Head of caudate nucleus (tissue), 42 donors: ENCODE measurements around the gene TXNL4A.
"Not testable (repeated sequence)": the region's sequence is repeated elsewhere in the genome, so short reads cannot be mapped to it uniquely, and the experiment has no call there.

ENCODE experiments used
- DNase-seq, 42 donors: peaks; one replicate each; pipeline versions ENCODE4 v3.0.0 to v3.0.0-alpha.2; 2020 to 2021; ENCODE audit warnings: mixed read lengths in 7 of 42
- intact Hi-C: fragments of 100-400 bp; cut with DNase I; formaldehyde crosslinking; loops from one replicate; pipeline ENCODE4 v1.15.0; 2022

Gene TXNL4A

DNA sequence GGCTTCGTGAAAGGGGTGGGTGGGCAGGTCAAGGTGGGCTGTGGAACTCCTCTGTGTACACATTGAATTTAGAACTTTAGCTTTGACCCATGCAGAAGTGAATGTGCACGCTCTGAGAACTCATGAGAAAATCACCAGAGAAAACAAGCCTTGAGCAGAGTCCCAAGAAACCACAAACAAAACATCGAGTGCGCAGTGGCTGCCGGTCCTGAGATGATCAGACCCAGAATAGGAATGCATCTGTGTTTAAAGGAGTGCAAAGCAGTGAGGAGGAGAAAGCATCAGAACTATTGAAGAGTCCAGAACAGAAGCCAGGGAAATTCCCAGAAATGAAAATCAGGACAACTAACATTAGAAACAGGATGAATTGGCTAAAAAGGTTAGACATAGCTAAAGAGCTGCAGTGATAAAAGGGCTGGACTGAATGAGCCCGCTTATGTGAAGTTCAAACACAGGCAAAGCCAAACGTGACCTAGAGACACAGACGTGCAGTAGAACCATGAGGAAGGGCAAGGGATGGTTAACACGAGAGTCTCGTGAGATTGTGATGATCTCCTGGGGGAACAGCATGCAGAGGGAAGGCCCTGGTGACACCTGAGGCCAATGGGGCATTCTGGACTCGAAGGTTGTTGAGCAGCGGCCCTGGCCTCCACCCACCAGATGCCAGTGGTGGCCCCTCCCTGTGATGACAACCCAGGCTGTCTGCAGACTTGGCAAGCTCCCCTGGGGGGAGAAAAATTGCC is 16.4 kb upstream of the TXNL4A start:
- no peak for DNase-seq
- intact Hi-C loops, result no loop called here

DNA sequence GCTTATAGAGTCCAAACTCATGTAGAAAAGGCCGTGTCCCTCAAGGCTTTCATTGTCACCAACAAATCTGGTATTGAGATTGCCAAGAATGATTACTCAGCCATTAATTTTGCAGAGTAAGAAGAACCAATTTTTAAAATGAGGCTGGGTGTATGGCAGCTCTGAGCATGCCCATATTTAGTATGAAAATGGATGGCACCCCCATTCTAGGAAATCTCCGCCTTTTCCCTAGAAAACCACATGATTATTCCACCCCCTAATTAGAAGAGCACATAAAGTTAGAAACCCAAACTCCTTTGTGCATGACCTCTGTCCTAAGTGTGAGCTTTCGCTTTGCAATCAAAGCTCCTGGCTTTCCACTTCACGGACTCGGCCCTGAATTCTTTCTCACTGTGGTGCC is 14.1 kb upstream of the TXNL4A start:
- intact Hi-C loops, result no loop called here
- DNase-seq, result no peak

DNA sequence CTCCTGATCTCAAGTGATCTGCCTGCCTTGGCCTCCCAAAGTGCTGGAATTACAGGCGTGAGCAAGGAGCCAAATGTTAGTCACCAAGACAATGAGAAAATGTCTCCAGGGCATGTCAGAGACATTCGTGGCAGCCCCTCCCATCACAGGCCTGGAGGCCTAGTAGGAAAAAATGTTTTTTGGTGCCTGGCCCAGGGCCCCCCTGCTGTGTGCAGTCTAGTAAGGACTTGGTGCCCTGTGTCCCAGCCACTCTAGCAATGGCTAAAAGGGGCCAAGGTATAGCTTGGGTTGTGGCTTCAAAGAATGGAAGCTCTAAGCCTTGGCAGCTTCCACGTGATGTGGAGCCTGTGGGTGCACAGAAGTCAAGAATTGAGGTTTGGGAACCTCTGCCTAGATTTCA is 12.5 kb upstream of the TXNL4A start:
- DNase-seq, result no peak
- intact Hi-C loops, result no loop called here

DNA sequence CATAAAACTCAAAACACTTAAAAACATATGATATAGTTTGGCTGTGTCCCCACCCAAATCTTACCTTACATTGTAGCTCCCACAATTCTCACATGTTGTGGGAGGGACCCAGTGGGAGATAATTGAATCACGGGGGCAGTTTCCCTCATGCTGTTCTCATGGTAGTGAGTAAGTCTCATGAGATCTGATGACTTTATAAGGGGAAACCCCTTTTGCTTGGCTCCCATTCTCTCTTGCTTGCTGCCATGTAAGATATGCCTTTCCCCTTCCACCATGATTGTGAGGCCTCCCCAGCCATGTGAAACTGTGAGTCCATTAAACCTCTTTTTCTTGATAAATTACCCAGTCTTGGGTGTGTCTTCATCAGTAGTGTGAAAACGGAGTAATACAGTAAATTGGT is 11.3 kb upstream of the TXNL4A start:
- intact Hi-C loops, result not testable (repeated sequence)
- DNase-seq, result peak in 1 of 42 donors; percentile 7

DNA sequence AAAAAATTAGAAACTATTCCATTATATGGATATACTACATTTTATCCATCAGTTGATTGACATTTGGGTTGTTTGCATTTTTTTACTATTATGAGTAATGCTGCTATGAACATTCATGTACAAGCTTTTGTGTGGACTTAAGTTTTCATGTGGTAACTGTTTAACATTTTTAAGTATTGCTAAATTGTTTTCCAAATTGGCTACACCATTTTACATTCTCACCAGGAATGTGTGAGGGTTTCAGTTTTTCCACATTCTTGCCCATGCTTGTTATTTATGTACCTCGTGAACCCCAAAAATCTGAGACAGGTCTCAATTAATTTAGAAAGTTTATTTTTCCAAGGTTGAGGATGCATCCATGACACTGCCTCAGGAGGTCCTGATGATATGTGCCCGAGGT is 3.1 kb upstream of the TXNL4A start:
- intact Hi-C loops, result no loop called here
- no peak for DNase-seq

DNA sequence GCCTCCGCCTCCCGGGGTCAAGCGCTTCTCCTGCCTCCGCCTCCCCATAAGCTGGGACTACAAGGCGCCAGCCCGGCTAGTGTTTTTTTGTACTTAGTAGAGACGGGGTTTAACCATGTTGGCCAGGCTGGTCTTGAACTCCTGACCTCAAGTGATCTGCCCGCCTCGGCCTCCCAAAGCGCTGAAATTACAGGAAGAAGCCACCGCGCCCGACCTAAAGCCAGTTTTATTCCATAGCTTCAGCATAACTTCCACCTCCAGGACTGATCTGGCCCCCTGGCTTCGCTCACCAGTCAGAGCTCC is 783 bp upstream of the TXNL4A start:
- intact Hi-C loops, result loop anchor here (5.0 kb wide), 2 partner anchors 37 to 43 kb away; partner anchors contain the start of genes RBFA and SLC66A2
- peak in 1 of 42 donors; percentile 18 for DNase-seq

DNA sequence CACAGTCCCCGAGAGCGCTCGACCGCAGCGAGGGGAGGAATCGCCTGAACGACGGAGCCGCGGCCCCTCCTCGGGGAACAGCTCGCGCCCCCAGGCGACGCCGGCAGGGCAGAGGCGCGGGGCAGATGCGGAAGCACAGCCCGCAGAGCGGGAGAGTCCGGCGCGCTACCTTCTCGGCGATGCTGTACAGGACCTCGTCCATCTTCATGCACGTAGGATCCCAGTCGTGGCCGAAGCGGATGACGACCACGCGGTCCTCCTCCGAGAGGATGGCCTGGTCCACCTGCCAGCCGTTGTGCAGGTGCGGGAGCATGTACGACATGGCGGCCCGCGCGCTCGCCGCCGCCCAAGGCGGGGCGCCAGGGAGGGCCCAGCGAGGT is 302 bp downstream of the TXNL4A start:
- intact Hi-C loops, result loop anchor here (5.0 kb wide), 2 partner anchors 36 to 44 kb away; partner anchors contain the start of genes RBFA and SLC66A2
- DNase-seq, result peak; percentile 22 to 83 (median 66)

DNA sequence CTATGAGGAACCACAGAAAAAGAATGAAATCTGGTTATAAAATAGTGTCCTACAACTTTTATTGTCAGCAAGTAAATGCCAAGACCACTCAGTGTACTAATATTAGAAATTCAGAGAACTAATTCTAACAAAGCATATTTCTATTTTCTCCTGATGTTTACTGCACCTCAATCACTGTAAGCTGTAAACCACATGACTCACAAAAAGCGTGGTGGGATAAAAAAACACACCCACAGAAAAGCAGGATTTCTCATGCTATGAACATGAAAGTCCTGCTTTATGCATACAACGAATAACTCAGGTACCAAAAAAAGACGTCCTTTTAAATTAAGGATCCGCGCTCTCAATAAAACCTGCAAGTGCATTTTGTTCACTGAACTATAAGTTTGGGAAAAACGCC is 797 bp downstream of the TXNL4A start:
- DNase-seq, result no peak
- intact Hi-C loops, result loop anchor here (5.0 kb wide), 2 partner anchors 35 to 45 kb away; partner anchors contain the start of genes RBFA and SLC66A2

DNA sequence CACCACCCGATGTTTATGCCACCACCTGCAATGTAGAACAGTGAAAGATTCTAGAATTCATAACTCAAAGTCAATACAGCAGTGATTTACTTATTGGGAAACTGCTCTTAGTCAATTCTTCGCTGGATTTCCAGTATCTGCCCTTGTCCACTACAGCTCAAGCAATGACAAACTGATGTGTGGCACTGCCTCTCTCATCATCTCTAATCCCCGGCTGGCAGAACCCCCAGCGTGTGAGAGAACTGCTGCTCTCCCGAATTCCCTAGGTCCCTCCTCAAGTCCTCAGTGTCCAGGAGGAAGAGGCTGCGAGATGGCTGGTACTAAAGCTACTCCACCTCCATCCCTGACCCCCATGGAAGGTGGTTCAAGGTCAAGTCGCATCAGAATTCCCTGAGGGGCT is 1.6 kb downstream of the TXNL4A start:
- no peak for DNase-seq
- intact Hi-C loops, result loop anchor here (5.0 kb wide), 2 partner anchors 34 to 46 kb away; partner anchors contain the start of genes RBFA and SLC66A2

DNA sequence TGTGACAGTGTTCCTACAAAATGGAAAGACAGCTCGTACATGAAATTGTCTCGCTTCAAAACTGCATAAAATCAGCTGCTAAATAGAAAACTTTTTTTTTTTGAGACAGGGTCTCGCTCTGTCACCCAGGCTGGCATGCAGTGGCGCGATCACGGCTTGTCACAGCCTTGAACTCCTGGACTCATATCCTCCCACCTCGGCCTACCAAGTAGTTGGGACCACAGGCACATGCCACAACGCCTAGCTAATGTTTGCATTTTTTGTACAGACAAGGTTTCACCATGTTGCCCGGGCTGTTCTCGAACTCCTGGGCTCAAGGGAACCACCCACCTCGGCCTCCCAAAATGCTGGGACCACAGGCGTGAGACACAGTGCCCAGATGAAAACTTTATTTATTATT is 3.2 kb downstream of the TXNL4A start:
- no peak for DNase-seq
- intact Hi-C loops, result loop anchor here (5.0 kb wide), 2 partner anchors 33 to 47 kb away; partner anchors contain the start of genes RBFA and SLC66A2

DNA sequence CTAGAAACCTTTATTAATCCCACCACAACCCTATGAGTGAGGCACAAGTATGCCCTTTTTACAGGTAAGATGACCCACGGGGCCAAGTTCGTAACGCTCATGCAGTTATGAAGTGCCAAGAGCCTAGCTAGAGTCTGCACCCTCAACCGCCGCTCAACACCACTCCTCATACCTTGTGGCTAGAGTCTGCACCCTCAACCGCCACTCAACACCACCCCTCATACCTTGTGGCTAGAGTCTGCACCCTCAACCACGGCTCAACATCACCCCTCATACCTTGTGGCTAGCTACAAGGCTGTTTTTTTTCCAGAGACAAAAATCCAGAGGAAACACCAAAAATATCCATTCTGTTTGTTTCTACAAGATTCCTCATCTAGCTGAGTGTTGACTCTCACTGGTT is 4.6 kb downstream of the TXNL4A start:
- intact Hi-C loops, result no loop called here
- no peak for DNase-seq

DNA sequence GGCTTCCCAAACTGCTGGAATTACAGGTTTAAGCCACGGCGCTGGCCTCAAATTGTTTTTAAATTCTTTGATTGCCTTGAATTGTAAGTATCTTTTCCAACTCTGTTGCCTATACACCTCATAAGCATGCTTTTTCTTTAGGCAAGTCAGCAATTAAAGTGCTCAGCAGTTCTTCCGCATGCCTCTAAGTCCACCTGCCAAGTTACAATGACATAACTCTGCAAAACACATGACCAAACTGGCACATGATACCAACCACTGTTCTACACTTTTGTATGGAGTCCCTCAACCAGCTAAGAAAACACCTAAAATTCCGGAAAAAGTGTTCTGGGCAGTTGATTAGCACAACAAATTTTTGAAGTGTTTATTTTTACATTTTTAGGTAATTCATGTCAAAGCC is 5.1 kb downstream of the TXNL4A start:
- intact Hi-C loops, result no loop called here
- no peak for DNase-seq

DNA sequence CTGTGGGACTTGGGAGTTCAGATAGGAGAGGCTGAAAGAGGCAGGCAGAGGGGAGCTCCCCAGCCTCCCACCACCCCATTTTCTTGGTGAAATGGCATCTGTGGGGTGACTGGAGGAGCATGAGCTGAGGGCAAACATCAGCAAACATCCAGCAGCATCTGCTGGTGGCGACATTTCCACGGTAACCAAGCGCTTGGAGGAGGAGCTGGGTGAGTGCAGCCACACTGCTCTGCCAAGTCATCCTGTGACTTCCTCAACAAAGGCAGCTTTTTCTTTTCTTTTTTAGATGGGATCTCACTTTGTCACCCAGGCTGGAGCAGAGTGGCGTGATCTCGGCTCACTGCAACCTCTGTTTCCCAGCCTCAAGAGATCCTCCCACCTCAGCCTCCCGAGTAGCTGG is 5.6 kb downstream of the TXNL4A start:
- DNase-seq, result peak in 29 of 42 donors; percentile 23 to 80 (median 57)
- intact Hi-C loops, result no loop called here

DNA sequence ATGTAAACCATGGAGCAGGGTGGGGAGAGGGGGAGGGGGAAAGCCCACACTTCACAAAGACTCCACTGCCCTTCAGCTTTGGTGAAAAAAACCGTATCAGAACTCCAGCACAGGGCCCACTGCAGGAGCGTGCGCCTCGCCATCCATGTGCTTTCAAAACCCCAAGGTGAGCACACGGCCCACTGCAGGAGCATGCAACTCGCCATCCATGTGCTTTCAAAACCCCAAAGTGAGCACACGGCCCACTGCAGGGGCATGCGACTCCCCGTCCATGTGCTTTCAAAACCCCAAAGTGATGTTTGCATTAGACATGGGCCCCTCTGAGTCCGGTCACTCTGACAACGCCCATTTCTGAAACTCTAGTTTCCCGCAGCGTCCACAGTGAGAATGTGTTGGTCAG is 7.8 kb downstream of the TXNL4A start:
- intact Hi-C loops, result no loop called here
- no peak for DNase-seq

DNA sequence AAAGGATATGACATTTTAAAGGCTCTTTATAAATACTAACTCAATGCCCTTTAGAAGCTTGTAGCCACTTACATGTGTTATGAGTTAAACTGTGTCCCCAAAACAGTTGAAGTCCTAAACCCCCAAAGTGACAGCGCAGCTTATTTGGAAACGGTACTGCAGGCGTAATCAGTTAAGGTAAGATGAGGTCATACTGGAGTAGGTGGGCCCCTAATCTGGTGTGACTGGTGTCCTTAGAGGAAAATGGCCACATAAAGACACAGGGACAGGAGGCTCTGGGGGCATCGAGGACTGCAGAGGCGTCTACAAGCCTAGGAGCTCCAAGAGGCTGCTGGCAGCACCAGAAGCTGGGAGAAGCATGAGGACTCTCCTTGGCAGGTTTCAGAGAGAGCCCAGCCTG is 8.5 kb downstream of the TXNL4A start:
- intact Hi-C loops, result no loop called here
- DNase-seq, result no peak

DNA sequence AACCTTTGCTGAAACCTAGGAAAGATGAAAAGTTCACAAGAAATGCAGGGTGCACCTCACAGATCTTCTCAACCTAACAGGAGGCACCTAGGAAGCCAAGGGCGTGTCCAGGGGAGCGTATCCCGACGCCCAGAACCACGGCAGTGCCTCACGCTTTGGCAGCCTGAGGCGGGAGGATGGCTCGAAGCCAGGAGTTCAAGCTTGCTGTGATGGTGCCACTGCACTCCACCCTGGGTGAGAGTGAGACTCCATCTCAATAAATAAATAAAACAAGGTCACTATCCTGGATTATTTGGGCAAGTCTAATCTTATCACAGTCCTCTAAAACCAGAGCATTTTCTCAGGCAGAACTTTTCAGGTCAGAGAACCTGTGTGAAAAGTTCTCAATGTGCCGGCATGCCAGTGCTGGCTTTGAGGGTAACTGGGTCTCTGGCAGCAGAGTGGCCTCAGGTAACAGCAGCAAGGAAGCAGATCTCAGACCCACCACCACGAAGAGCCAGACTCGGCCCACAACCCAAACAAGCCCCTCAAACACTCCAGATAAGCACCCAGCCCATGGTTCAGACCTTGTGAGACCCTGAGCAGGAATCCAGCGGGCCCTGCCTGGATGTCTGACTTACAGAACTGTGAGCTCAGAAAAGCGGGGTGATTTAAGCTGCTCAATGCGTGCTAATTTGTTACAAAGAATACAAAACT is 12.2 kb downstream of the TXNL4A start:
- no peak for DNase-seq
- intact Hi-C loops, result no loop called here

DNA sequence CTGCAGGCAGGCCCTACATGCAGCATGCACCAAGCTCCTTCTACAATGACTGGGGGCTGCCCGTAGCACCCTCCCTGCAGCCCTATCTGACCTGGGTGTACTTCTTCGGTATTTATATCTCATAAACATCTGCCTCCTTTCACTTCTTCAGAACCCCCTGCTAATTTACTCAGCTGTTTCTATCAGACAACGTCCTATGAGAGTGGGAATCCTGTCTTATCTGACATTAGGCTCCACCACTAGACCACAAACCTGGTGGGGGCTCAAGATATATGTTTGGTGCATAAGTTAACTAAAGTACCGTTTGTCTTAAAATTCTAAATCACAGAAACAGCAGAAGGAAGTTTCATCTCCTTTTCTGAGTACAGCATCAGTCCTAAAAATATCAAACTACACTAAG is 13.3 kb downstream of the TXNL4A start:
- no peak for DNase-seq
- intact Hi-C loops, result no loop called here

DNA sequence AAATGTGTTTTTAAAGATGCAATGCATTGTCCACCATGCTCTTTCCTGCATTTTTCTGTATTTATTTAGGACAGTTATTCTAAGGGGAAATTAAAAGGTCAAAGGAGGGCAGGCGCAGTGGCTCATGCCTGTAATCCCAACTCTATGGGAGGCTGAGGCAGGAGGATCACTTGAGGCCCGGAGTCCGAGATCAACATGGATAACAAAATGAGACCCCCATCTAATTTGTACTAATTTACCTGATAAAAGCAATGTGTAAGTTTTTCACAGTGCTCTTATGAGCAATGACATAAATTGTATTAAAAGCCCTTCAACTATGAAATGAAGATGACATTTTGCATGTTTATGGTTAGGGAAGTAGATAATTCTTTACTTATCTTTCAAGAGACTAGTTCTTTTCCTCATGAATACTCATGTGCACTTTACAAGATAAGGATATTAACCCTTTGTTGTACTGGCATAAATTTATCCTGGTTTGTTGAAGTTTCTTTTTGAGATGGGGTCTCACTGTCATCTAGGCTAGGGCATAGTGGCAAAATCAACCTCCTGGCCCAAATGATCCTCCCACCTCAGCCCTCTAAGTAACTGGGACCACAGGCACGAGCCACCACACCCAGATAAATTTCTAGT is 14.2 kb downstream of the TXNL4A start:
- intact Hi-C loops, result no loop called here
- DNase-seq, result no peak

DNA sequence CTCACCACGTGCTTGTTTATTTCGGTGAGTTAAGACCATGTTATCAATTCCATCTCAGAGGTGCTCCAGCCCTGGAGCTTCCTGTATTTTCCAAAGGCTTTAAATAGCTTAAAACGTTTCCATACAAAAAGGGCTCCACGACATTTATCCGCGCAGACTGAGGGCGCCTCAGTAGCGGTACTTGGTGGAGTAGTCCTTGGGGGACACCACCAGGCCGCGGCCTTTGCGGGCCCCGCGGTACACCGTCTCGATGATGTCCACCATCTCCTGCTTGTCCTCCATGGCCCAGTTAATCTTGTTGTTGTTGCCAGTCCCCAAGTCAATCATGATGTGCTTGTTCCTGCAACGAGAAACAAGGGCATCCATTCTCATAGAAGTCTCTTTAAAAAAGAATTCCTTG is 14.8 kb downstream of the TXNL4A start:
- no peak for DNase-seq
- intact Hi-C loops, result no loop called here

DNA sequence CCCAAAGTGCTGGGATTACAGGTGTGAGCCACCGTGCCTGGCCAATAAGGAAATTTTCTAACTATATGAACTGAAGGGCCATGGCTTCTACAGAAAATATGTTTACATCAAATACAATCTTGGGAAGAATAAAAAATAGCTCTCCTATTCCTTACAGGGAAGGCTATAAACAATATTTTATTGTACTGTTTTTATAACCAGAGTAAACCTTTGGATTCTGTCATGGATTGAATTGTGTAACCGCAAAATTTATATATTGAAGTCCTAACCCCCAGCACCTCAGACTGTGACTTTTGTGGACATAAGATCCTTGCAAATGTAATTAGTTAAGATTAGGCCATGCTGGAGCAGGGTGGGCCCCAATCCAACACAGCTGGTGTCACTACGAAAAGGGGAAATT is 15.6 kb downstream of the TXNL4A start:
- intact Hi-C loops, result no loop called here
- no peak for DNase-seq
